GM12878 (cell line): ENCODE results near the gene REM2. TPM values are rescaled to one million over a fixed set of nuclear protein-coding genes. Genes with fewer than 3 reads are reported as not detected.
A peak's percentile ranks its signal among the peaks of the same experiment; 100 is the strongest.

Source experiments
- ATAC-seq: fragments of 200-7000 bp; cut with Tn5 transposase; 3 replicates; pipeline ENCODE4 v1.9.1; 2020; ENCODE audit warnings: mild to moderate bottlenecking, moderate library complexity
- BruUV-seq: library from RNA; stranded (reverse); fragments of 400-500 nt; replicated peaks from 2 replicates; lab custom pipeline; 2021; lab: Mats Ljungman, UMichigan
- CTCF ChIA-PET: fragments of 300-600 bp; sonication (Branson Sonifier 250); formaldehyde crosslinking; extraction: SDS; loops from one replicate; lab custom pipeline; 2021; ENCODE audit warnings: inconsistent platforms; lab: Yijun Ruan, JAX
- POLR2A ChIA-PET: fragments of 350-600 bp; formaldehyde crosslinking; extraction: SDS; loops from one replicate; lab custom pipeline; 2021; ENCODE audit warnings: inconsistent platforms; lab: Charles Lee
- RAD21 ChIA-PET: fragments of 300-600 bp; sonication (Branson Sonifier 250); formaldehyde crosslinking; loops from one replicate; lab custom pipeline; 2023; ENCODE audit warnings: antibody characterized with exemption; ENCODE audit not compliant: unreplicated experiment; lab: Charles Lee
- SMC1A ChIA-PET: fragments of 300-600 bp; sonication (Branson Sonifier 250); formaldehyde crosslinking; loops from one replicate; lab custom pipeline; 2023; ENCODE audit not compliant: unreplicated experiment, uncharacterized antibody; lab: Charles Lee
- DNase-seq: peaks from one replicate; pipeline ENCODE4 v3.0.0-alpha.2; 2011; ENCODE audit warnings: low read depth, low spot score
- FAIRE-seq: peaks from 3 replicates; lab custom pipeline; 2011; peaks lifted over from hg19 to GRCh38; lab: Jason Lieb, UNC
- H2AFZ ChIP-seq: 2 replicates; pipeline ENCODE4 v1.6.0; 2011; ENCODE audit warnings: low read depth, low read length, control low read depth; ENCODE audit not compliant: control insufficient read depth
- H3K27ac ChIP-seq: 2 replicates; pipeline ENCODE4 v1.5.1; 2011; ENCODE audit warnings: control low read depth; ENCODE audit not compliant: control insufficient read depth, insufficient read depth
- H3K27me3 ChIP-seq, 2 experiments: replicated peaks in 1 of 2; 2 replicates each; pipeline versions ENCODE4 v1.6.0 to v1.6.1; 2011; ENCODE audit warnings: low read length in 1 of 2; ENCODE audit not compliant: control insufficient read depth in 2 of 2, insufficient read depth in 2 of 2
- H3K36me3 ChIP-seq, 2 experiments: 2 replicates each; pipeline ENCODE4 v1.5.1; 2011; ENCODE audit warnings: low read length in 1 of 2; ENCODE audit not compliant: control insufficient read depth in 2 of 2, insufficient read depth in 2 of 2
- H3K4me1 ChIP-seq: 2 replicates; pipeline ENCODE4 v1.6.1; 2011; ENCODE audit warnings: mild to moderate bottlenecking, low read length, moderate library complexity, mixed read lengths; ENCODE audit not compliant: control insufficient read depth, insufficient read depth
- H3K4me2 ChIP-seq: 2 replicates; pipeline ENCODE4 v1.6.0; 2011; ENCODE audit warnings: control low read depth; ENCODE audit not compliant: control insufficient read depth, insufficient read depth
- H3K4me3 ChIP-seq: fragments of 200-600 bp; sonication (generic); 2 replicates; pipeline ENCODE4 v1.5.1; 2016
- H3K79me2 ChIP-seq: 2 replicates; pipeline ENCODE4 v1.6.0; 2011; ENCODE audit warnings: low read length; ENCODE audit not compliant: control insufficient read depth, insufficient read depth
- H3K9ac ChIP-seq: 2 replicates; pipeline ENCODE4 v1.8.0; 2011; ENCODE audit warnings: low read length, control low read depth, mixed read lengths; ENCODE audit not compliant: control insufficient read depth, insufficient read depth
- H3K9me3 ChIP-seq: replicated peaks from 3 replicates; pipeline ENCODE4 v1.5.1; 2011; ENCODE audit warnings: mild to moderate bottlenecking, low read length; ENCODE audit not compliant: control insufficient read depth, insufficient read depth
- H4K20me1 ChIP-seq: 2 replicates; pipeline ENCODE4 v1.6.0; 2011; ENCODE audit not compliant: control insufficient read depth, insufficient read depth
- CEBPB ChIP-seq, 2 experiments: fragments of 150-350 bp in 1 of 2; IDR thresholded peaks; 2 replicates each; pipeline ENCODE4 v1.6.1; 2012 to 2014; ENCODE audit warnings: low read depth in 2 of 2, low read length in 2 of 2, borderline replicate concordance in 1 of 2, inconsistent platforms in 1 of 2
- CHD2 ChIP-seq: IDR thresholded peaks from 2 replicates; pipeline ENCODE4 v1.6.1; 2011; ENCODE audit warnings: low read depth, low read length, improper control_type of control experiment, borderline replicate concordance
- CREB1 ChIP-seq: IDR thresholded peaks from 2 replicates; pipeline ENCODE4 v1.6.1; 2012; ENCODE audit warnings: low read depth, mild to moderate bottlenecking, inconsistent platforms
- GABPA ChIP-seq: IDR thresholded peaks from 2 replicates; pipeline ENCODE4 v1.6.1; 2014; ENCODE audit warnings: antibody characterized with exemption, low read depth, mild to moderate bottlenecking, inconsistent platforms
- IKZF2 ChIP-seq, 2 experiments: fragments of 450-650 bp; IDR thresholded peaks; 2 replicates each; pipeline ENCODE4 v1.6.1; 2017; ENCODE audit warnings: mild to moderate bottlenecking in 2 of 2, moderate library complexity in 2 of 2
- ZNF207 ChIP-seq: fragments of 450-650 bp; IDR thresholded peaks from 2 replicates; pipeline ENCODE4 v1.6.1; 2014; ENCODE audit warnings: antibody characterized with exemption, mild to moderate bottlenecking, borderline replicate concordance
- WGBS: methylation state at CpG from one replicate; pipeline ENCODE4 v1.1.6; 2016; ENCODE audit warnings: low lambda C conversion rate; ENCODE audit not compliant: insufficient replicate concordance, insufficient coverage; ENCODE audit errors: missing lambda C conversion rate; 5-methylcytosine and 5-hydroxymethylcytosine counted together
- in situ Hi-C: fragments of 300-500 bp; cut with MboI; formaldehyde crosslinking; loops from 9 replicates; pipeline ENCODE4 v1.14.3; 2018; ENCODE audit warnings: mixed read lengths
- intact Hi-C: fragments of 100-400 bp; cut with micrococcal nuclease; formaldehyde crosslinking; loops from one replicate; pipeline ENCODE4 v1.14.2; 2022; ENCODE audit not compliant: unreplicated experiment
- polyA plus RNA-seq, 11 experiments: library from polyadenylated mRNA; depleted of rRNA in 4 of 11; unstranded in 6 of 11; stranded (reverse) in 5 of 11; fragments of >200 nt; fragmentation: Nextera tagmentation in 4 of 11; fragmentation: Illumina TruSeq in 1 of 11; extraction: Ambion mirVana in 4 of 11; extraction: Trizol in 1 of 11; gene quantifications; 1 replicate in 1 of 11; 2 replicates in 10 of 11; pipeline versions ENCODE4 v1.2.1 to v1.2.3, GENCODE V29; 2011 to 2016; ENCODE audit warnings: inconsistent platforms in 2 of 11, missing spikeins in 2 of 11, low read depth in 1 of 11
- total RNA-seq, 4 experiments: library from RNA; depleted of rRNA in 3 of 4; stranded (reverse); fragments of >200 nt in 3 of 4; fragmentation: Illumina TruSeq in 1 of 4; extraction: Trizol in 1 of 4; gene quantifications; 2 replicates each; pipeline versions ENCODE4 v1.2.1 to v1.2.3, GENCODE V29; 2013 to 2021

REM2 gene
- total and polyA plus RNA-seq, 10 of the 15 experiments (the other 5 are each of a cell fraction or from before 2014, with no cell fraction given), result 0.27 to 1.5 (median 0.83) TPM

GRCh38 chr14:22872833-22873520 lies 10.0 kb upstream of the REM2 start:
- no peaks in the 10 kb centered on the region for H4K20me1 ChIP-seq
- SMC1A ChIA-PET, result interaction anchor here (0.8 to 4.9 kb wide), 10 partner anchors 12 to 133 kb away, joined by 3 to 110 read pairs (median 7); partner anchors contain the start of genes PRMT5, RBM23 and REM2
- H3K4me3 ChIP-seq, result peak overlapping the region; percentile 74
- CTCF ChIA-PET, result interaction anchor here (0.6 to 6.9 kb wide), 26 partner anchors 11 to 562 kb away, joined by 3 to 174 read pairs (median 4); partner anchors contain the start of genes HAUS4, PRMT5, RBM23 and REM2
- peaks cover 18% of the 10 kb centered on the region for H3K79me2 ChIP-seq
- BruUV-seq, result TSS peak; percentile 63
- WGBS, result 32% methylated on average over 10 of the region's 10 CpGs
- FAIRE-seq, result no peak
- 0 out of 2 replicates have a peak, but pooled peaks have one; percentile 60 for TF ChIP-seq ZNF207
- TF ChIP-seq CHD2, result peak; percentile 32; the same call in 1 of the 2 replicates
- no peak for TF ChIP-seq GABPA
- no peak for TF ChIP-seq CEBPB (IDR thresholded peaks at IDR 0.05; ENCODE audit: borderline replicate concordance in 1 of 2, low read depth in 2 of 2, low read length in 2 of 2)
- 0 out of 4 replicates have a peak, but pooled peaks of 1 of the 2 experiments have one; percentile 5 for TF ChIP-seq IKZF2 (IDR thresholded peaks at IDR 0.05)
- TF ChIP-seq CREB1, result no peak
- TF ChIP-seq, all 136 proteins: peak for 3
- Histone ChIP-seq H2AFZ (no peak overlapping the region), H3K27me3 (no peaks in the 10 kb centered on the region), H3K36me3 (peaks cover 22 to 23% of the 10 kb centered on the region in 2 experiments), H3K4me1 (peaks cover 8% of the 10 kb centered on the region), H3K27ac (peak overlapping the region; percentile 93), H3K9ac (peak overlapping the region; percentile 90), H3K9me3 (no peaks in the 10 kb centered on the region), H3K4me2 (peak overlapping the region; percentile 91)
- in situ Hi-C loops (no loop called here), intact Hi-C loops (loop anchor here (1.0 to 5.0 kb wide), 2 partner anchors 27 to 44 kb away; partner anchors contain the start of gene RBM23)
- ATAC-seq (no peak), DNase-seq (no peak)
- ChIA-PET RAD21 (interaction anchor here (0.6 to 6.4 kb wide), 16 partner anchors 10 to 322 kb away, joined by 3 to 56 read pairs (median 5); partner anchors contain the start of genes OXA1L and RBM23), POLR2A (interaction anchor here (1.0 to 3.9 kb wide), 7 partner anchors 11 to 54 kb away, joined by 3 to 45 read pairs (median 5); partner anchors contain the start of genes RBM23 and REM2)
